HG02623 (cell line): ENCODE data around the gene TPX2.
"Not testable (repeated sequence)": the region's sequence is repeated elsewhere in the genome, so short reads cannot be mapped to it uniquely, and the experiment has no call there.

Experiments
- ATAC-seq: cut with Tn5 transposase; IDR thresholded peaks from one replicate; pipeline ENCODE4 v1.9.1; 2021; ENCODE audit warnings: moderate library complexity; ENCODE audit not compliant: unreplicated experiment

The TPX2 gene

GRCh38 chr20:31718952-31719643 is 20.0 kb upstream of the TPX2 start:
- ATAC-seq: no peak

GRCh38 chr20:31719644-31720485 is 19.2 kb upstream of the TPX2 start:
- no peak for ATAC-seq

DNA sequence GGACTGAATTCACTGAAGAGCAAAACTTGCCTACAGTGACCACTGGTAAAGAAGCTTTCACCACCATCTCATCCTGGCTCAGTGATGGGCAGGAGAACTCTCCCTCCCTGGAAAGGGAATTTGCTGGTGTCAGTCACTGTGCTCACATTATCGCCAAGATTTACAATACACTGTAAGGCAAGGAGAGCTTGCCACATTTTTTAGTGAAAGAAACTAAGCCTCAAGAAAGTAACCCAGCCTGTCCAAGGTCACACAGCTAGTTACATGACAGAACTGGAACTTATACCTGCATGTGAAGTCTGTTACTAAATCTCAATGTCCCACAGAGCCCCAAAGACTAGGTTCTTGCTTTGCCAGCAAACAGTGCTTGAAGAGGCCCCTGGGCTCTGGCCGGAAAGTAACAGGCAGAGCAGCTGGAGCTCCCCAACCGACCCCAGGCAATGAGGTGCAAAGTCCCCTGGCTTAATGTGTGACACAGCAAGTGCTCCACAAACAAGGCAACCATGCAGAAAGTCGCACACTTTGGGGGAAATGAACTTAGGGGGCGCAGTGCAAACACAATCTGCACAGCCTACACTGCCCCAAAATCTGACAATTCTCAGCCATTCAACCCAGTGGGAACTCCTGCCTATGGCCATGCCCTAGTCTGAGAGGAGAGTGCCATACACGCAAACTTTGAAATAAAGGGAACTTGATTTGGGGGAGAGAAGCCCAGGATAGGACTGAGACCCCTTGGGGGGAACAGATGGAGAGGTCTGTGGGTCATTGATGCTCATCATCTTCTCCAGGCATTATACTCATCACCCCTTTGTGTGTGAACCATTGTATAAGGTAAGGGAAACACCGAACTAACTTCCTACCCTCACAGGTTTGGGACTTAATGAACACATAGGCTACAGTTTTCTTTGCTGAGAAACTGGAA is 18.3 kb upstream of the TPX2 start:
- no peak for ATAC-seq

DNA sequence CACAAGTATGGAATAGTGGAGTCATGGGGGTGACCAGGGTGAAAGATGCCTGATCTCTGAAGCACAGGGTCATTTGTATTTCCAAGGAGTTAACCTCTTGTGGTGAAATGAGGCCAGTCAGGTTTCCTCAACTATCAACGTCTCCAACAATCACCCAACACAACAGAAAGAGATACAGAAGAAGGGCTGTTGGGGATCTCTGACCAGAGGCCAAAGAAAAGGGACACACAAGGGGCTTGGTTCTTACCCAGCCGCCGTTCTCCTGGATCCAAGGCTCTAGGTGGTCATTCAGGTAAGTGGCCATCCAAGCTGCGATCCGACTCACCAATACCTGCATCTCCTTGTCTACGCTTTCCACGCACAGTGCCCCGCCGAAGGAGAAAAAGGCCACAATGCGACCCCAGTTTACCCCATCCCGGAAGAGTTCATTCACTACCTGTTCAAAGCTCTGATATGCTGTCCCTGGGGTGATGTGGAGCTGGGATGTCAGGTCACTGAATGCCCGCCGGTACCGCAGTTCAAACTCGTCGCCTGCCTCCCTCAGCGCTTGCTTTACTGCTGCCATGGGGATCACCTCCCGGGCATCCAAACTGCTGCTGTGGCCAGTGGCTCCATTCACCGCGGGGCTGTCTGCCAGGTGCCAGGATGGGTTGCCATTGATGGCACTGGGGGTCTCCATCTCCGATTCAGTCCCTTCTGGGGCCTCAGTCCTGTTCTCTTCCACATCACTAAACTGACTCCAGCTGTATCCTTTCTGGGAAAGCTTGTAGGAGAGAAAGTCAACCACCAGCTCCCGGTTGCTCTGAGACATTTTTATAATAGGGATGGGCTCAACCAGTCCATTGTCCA is 17.5 kb upstream of the TPX2 start:
- ATAC-seq: no peak

GRCh38 chr20:31722257-31723068 is 16.6 kb upstream of the TPX2 start, which contains the start of gene BCL2L1:
BCL2L1 (minus strand) TSS chr20:31722868; CDS start chr20:31722218, 650 bp downstream.
- peak; percentile 17 for ATAC-seq

GRCh38 chr20:31723069-31723318 is 16.1 kb upstream of the TPX2 start:
- ATAC-seq: peak; percentile 6

DNA sequence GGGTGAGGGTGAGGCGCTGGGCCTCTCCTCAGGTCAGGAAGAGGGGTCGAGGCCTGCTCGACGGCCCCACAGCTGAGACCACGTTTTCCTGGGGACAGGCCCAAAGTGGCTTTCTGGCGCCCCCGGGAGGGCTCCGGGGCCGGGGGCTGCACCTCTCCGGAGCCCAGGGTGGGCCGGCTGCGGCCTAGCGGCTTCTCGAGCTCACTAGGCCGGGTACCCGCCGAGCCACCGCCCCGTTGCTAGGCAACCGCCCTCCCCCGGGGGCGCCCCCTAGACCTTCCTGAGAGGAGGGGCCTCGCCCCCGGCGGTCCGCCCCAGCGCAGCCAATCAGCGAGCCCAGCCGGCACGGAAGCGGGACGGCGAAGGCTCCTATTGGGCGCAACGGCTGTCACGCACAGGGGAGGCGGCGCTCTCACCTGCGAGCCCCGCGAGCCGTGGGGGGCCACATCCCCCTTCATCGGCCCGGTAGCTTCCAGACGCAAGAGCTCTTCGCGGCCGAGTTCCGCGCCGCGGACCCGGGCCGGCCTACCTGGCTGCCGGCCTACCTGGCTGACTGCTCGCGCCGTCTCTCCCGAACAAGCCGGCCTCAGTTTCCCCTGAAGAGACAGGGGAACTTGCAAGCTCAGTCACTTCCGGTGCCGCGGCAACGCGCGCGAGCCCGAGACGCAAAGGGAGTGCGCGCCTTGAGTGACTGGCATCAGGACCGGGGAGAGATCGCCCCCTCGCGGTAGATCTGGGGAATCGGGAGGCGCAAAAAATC is 15.6 kb upstream of the TPX2 start:
- ATAC-seq: peak; percentile 85

DNA sequence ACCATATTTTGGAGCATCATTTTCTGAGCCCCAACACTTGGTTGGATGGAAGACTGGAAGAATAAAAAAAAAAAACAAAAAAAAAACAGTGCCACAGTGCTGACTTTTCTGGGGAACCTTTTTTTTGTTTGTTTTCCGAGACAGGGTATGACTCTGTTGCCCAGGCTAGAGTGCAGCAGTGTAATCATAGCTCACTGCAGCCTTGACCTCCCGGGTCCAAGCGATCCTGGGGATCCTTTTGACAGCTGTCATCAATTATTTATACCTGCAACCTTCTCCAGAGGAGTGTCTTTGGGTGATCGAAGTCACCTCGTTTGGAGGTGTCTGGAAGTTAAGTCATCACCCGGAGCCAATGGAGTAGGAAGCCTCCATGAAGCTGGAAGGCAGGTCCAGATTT is 7.8 kb upstream of the TPX2 start:
- ATAC-seq: no peak

DNA sequence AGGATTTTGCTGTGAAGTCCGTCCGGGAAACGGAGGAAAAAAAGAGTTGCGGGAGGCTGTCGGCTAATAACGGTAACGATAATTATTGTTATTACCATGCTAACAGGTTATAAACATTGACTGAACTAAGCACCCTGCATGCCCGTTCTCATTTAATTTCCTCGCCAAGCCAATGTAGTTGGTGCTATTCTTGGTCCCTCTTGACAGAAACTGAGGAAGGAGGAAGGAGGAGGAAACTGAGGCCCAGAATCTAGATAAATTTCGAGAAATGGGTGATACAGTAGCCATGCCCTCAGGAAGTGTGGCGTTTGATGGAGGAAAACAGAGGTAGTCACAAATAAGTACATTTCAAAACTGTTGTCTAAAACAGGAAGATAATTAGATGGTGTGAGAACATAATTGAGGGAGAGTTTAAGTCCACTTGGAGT is 474 bp downstream of the TPX2 start:
- ATAC-seq: no peak

GRCh38 chr20:31740208-31740607 is 1.1 kb downstream of the TPX2 start:
- no peak for ATAC-seq

- no peak for ATAC-seq
Observed at GRCh38 chr20:31740656-31741323, 1.7 kb downstream of the TPX2 start.

- ATAC-seq: no peak
Observed at GRCh38 chr20:31746068-31746878, 7.2 kb downstream of the TPX2 start.

GRCh38 chr20:31747028-31747427 is 7.9 kb downstream of the TPX2 start:
- ATAC-seq: not testable (repeated sequence)

- ATAC-seq: no peak
Observed at GRCh38 chr20:31747640-31748039, 8.6 kb downstream of the TPX2 start.

DNA sequence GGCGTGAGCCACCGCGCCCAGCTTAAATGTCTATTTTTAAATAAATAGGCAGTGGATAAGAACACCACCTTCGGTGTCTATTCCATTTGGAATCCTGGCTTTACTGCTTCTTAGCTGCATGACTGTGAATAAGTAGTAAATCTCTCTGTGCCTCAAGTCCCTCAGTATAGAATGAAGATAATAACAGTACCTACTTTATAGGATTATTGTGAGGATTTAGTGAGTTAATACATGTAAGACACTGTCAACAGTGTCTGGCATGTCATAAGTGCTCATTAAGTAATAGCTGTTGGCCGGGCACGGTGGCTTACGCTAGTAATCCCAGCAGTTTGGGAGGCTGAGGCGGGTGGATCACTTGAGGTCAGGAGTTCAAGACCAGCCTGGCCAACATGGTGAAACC is 10.1 kb downstream of the TPX2 start:
- ATAC-seq: no peak

DNA sequence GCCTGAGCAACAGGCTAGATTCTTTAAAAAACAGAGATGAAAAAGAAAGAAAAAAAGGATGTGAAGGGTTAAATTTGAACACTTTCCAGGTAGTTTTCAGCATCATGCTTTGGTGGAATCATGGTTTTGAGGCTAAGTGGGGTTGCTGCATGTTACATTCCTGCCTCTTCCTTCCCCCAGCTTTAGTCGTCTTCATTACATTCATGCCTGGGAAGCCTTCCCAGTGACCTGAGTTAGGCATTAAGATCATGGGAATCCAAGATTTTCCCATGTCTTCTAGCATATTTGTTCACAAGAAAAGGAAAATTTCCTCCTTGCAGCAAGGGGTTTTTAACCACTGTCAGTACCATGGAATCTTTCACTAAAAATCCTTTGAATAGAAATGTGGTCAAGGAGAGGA is 12.0 kb downstream of the TPX2 start:
- no peak for ATAC-seq

DNA sequence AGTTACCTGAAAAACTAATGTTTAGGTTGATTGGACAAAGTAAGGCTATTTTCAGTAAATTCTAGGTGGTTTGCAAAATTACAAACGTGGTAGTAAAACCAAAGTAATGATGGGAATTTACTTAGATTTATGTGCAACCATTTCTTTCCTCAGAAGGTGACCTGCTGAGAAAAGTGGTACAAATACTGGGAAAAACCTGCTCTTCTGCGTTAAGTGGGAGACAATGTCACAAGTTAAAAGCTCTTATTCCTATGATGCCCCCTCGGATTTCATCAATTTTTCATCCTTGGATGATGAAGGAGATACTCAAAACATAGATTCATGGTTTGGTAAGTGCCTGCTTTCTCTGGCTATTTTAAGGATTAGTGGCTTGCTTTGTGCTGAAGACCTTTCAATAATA is 18.2 kb downstream of the TPX2 start:
- ATAC-seq: no peak

- ATAC-seq: no peak
Observed at GRCh38 chr20:31758521-31758920, 19.4 kb downstream of the TPX2 start.
